Endometrial microvascular endothelial cells (primary cell): ENCODE results near the gene RALGAPA1. TPM values are rescaled to one million over a fixed set of nuclear protein-coding genes. Genes with fewer than 3 reads are reported as not detected.

Source experiments
- in situ Hi-C: cut with HindIII; loops from 2 replicates; pipeline ENCODE4 v1.10.0; 2017; ENCODE audit warnings: low sequenced_read_pairs, low pct_unique_long_range_greater_than_20kb; ENCODE audit errors: inconsistent ontology term
- total RNA-seq: library from RNA; depleted of rRNA; stranded (reverse); fragments of >200 nt; gene quantifications from one replicate; pipeline ENCODE4 v1.2.3, GENCODE V29; 2015; ENCODE audit errors: inconsistent ontology term

RALGAPA1 gene
- total RNA-seq, 1 donor from 2014 or later: 16.4 TPM

DNA sequence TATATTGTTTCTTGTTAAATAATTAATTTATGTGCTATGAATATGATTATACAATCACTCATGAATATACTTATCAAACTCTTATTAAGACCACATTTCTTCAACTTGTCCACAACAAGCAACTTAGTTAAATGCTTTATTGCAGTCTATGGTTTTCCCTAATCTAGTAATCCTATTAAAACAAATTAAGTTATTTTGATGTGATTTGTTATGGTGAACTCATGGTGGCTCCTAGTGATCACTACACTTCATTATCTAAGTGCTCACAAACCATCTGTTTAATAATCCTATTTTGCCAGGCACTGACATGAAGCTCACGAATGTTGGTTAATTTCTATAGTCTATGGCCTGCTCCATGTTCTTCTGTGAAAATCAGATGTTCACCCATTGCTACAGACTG, 232.2 kb downstream of the RALGAPA1 start:
- in situ Hi-C loops: no loop called here

- in situ Hi-C loops: no loop called here
Measured at GRCh38 chr14:35576260-35576659, 232.8 kb downstream of the RALGAPA1 start.

DNA sequence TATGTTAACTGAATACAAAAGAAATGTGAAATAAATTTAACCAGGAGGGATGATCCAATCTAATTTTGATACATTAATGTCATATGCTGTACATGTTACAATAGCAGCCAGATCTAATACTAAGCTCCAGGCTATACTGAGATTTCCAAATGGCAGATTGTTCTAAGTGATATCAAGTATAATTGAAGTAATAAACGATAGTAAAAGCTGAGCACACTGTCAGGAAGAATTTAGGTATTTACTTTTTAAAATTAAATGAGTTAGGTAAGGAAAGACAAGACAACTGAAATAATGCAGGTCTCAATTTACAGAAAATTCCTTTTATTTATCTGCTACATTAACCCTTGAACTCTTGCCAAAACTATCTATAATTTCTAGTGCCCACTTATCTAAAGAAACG, 235.2 kb downstream of the RALGAPA1 start:
- in situ Hi-C loops: no loop called here

DNA sequence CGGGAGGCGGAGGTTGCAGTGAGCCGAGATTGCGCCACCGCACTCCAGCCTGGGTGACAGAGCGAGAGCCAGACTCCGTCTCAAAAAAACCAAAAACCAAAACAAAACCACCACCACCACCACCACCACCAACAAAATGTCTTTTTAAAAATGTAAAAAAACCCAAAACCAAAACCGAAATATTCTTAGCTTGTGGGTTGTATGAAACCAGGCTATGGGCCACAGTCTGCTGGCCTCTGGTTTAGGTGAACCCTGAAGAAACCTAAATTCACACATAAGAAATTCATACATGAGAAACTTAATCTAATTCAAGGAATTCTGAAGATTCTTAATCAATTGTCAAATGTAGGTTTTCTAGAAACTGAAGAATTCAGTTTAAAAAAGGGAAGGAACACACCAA, 237.5 kb downstream of the RALGAPA1 start:
- in situ Hi-C loops: no loop called here

GRCh38 chr14:35565871-35566464, 243.1 kb downstream of the RALGAPA1 start:
- in situ Hi-C loops: no loop called here

DNA sequence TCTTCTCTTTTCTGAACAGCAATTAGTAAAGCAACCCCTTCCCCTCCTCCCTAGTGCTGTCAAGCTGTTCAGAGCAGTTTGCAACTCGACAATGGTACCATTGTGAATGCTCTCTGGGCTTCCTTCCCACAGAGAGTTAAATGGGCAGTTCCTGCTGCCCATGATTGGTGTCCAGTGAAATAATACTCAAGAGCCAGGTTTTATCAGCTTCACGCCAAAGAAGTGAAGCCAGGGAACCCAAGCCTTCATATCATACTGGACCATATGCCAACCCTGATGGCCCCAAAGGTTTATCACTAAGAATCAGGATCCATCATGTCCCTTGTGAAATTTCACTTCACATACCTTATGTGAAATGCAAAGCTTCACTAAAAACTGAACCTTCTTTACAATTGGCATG, 250.4 kb downstream of the RALGAPA1 start:
- in situ Hi-C loops: no loop called here

DNA sequence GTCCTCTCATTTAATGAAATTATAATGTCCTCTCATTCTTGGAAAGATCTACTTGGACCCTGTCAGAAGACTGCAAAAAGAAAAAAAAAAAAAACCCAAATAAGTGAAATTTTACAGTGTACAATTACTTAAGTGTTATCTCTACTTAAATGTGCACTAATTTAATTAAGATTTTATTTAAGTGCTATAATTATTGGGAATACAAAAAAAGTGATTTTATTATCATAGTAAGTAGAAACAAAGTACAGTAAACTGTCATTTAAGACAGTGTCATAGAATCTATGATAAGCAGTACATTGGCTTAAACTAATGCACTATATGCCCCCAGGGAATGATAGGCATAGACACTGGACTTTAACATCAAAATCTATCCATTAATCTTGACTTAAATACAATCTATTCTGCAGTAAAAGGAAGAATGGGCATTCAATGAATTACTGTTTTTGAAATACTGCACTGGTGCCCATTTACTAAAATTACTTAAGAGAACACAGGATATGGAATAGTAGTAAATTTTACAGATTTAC, 251.8 kb downstream of the RALGAPA1 start:
- in situ Hi-C loops: no loop called here

DNA sequence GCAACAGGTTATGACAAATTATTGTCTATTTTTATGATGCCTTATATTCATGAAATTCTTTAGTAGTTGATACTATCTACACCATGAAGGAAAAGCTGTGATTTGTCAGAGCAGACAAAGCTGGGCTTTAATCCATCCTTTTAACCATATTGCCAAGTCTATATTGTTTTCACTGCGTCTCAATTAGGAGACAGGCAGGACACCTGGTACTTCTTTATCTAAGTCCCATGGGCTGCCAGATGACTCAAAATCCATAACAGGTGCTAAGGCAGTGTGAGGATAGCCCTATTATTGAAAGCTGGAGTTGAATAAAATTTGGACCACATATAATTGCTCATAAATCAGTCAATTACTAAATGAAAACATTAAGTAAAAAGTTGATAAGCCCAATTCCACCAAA, 252.5 kb downstream of the RALGAPA1 start:
- in situ Hi-C loops: no loop called here

- in situ Hi-C loops: no loop called here
Measured at GRCh38 chr14:35553808-35554207, 255.3 kb downstream of the RALGAPA1 start.

GRCh38 chr14:35551081-35551480, 258.0 kb downstream of the RALGAPA1 start:
- in situ Hi-C loops: no loop called here

DNA sequence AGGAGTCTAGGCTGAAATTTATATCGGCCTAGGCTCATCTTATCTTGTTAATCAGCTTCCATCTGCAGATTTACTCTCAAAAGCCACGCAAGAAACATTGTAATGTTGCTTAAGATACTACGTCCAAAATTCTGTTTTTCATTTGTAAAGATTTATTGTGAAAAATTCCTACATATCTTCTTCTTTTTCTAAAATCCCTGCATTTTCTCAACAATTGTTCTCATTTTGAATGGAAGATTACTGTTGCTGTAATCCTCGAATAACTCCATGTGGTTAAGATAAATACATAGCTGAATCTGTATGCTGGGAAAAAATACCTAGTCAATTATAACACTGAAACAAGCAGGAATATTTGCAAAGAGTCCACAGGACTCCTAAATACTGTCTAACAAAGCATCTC, 259.5 kb downstream of the RALGAPA1 start:
- in situ Hi-C loops: no loop called here

GRCh38 chr14:35543006-35543405, 266.1 kb downstream of the RALGAPA1 start:
- in situ Hi-C loops: no loop called here

DNA sequence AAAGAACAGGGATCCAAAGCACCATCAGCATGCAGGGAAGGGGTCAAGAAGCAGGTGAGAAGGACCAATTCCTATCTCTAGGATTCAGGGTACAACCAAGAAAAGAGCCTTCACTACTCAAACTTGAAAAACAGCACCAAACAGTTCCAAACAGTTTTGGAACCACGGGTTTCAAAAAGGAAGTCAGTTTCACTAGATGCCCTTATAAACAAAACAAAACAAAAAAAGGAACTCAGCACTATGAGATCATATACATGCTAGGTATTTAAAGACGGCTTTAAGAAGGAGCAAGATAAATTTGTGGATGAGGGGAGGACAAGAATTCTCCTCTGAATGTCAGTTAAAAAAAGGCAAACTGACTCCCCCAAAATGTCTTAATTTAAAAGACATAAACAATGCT, 269.1 kb downstream of the RALGAPA1 start:
- in situ Hi-C loops: no loop called here

DNA sequence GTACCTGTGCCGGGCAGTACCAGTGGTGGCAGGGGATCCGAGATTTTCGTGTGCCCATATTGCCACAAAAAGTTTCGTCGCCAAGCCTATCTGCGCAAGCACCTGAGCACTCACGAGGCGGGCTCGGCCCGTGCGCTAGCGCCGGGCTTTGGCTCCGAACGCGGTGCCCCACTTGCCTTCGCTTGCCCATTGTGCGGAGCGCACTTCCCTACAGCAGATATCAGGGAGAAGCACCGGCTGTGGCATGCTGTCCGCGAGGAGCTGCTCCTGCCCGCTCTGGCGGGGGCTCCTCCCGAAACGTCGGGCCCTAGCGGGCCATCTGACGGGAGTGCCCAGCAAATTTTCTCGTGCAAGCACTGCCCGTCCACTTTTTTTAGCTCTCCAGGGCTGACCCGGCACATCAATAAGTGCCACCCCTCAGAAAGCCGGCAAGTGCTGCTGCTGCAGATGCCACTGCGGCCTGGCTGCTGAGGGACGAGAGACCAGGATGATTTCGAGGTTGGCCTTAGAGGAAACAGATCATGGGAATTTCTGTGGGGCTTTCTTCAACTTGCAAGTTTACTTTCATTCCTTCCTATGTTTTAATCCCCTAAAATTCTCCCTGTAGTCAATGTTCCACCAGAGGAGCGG, 273.5 kb downstream of the RALGAPA1 start:
- in situ Hi-C loops: no loop called here

- in situ Hi-C loops: no loop called here
Measured at GRCh38 chr14:35534873-35535482, 274.1 kb downstream of the RALGAPA1 start.

- in situ Hi-C loops: no loop called here
Measured at GRCh38 chr14:35534208-35534872, 274.8 kb downstream of the RALGAPA1 start.

DNA sequence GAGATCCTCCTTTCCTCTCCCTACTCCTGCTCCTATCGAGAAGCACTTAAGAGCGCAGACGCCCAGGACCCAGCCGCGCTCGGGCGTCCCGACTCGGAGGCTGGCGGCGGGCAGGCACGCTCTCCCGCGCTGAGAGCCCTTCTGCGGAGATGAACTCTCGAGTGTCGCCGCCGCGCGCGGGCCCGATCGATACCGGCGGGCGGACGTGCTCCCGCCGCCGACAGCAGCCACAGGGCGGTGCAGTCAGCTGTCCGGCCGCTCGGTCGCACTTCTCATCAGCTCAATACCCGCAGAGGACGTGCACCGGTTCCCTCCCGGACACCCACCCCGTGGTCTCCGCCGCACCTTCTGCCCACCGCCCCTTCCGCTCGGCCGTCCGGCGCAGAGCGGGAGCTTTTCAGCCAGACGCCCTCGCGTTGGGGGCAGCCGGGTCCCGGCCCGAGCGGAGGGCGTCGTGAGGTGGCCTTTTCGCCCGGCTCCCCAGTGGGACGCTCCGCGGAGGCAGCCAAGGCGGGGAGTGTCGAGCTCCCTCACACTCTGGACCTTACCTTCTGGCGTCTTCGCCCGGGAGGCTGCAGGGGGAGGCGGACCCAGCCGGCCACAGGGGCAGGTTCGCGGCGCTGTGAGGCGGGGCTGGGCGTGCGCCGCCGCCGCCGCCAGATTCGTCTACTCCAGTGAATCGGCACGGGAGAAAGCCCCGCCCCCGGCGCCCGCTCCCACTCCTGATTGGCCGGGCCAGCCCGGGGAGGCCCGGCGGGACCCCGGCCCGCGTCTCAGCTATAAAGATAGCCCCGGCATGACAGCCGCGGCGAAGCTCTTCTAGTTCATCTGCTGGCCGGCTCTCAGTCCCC, 275.5 kb downstream of the RALGAPA1 start, which contains the start of gene INSM2:
INSM2 (plus strand) TSS at position 808 of the 851 bp plus-strand sequence. CDS start 89 bp downstream, outside the sequence.
- in situ Hi-C loops: no loop called here

DNA sequence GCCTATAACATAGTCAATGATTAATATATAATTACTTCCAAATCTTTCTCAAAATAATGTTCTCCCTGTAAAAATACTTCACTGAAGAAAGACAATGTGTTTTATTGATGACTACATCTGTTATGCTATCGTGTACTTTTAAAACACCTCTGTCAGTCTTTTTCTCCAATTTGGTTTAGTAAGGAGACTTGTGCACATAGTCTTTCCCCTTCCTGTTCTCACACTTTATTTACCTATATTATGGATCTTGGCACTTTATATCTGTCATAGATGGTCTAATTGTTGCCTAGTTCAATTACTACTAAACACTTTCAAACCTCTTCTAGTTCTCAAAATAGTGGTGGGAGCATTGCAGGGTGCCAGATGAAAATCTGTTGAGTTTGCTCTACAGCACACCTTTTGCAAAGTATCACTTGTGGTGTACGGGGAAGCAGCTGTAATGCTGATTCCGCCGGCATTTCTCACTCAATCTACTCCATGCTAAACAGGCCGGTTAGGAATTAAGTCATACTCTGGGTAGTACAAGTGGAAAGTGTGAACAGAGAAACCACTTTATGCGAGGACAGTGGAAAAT, 276.2 kb downstream of the RALGAPA1 start:
- in situ Hi-C loops: no loop called here
